Activated T-cell treated with anti-CD3 and anti-CD28 coated beads for 24 hours (primary cell): Measurements from ENCODE around the gene PCMTD2.
"Not testable (repeated sequence)": the region's sequence is repeated elsewhere in the genome, so short reads cannot be mapped to it uniquely, and the experiment has no call there.

ENCODE experiments used
- DNase-seq: peaks from one replicate; pipeline ENCODE4 v3.0.0-alpha.2; 2020; ENCODE audit warnings: low read depth

Gene PCMTD2

DNA sequence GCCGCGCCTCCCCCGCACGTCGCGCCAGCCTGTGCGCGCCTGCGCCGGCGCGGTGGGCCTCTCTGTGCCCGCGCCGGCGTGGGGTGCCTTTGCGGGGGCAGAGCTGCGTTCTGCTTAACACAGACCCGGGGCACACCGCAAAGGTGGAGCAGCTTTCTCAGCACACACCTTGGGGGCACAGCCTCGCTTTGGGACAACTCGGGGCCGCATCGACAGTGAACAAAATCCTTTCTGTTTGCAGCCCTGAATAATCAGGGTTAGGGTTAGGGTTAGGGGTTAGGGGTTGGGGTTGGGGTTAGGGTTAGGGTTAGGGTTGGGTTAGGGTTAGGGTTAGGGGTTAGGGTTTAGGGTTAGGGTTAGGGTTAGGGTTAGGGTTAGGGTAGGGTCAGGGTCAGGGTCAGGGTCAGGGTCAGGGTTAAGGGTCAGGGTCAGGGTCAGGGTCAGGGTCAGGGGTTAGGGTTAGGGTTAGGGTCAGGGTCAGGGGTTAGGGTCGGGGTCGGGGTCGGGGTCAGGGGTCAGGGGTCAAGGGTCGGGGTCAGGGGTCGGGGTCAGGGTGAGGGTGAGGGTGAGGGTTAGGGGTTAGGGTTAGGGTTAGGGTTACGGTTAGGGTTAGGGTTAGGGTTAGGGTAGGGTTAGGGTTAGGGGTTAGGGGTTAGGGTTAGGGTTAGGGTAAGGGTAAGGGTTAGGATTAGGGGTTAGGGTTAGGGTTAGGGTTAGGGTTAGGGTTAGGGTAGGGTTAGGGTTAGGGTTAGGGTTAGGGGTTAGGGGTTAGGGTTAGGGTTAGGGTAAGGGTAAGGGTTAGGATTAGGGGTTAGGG lies 31.1 kb downstream of the PCMTD2 start:
- not testable (repeated sequence) for DNase-seq

DNA sequence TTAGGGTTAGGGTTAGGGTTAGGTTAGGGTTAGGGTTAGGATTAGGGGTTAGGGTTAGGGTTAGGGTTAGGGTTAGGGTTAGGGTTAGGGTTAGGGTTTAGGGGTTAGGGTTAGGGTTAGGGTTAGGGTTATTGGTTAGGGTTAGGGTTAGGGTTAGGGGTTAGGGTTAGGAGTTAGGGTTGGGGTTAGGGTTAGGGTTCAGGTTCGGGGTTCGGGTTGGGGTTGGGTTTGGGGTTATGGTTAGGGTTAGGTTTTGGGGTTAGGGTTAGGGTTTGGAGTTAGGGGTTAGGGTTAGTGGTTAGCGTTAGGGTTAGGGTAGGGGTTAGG lies 31.7 kb downstream of the PCMTD2 start:
- DNase-seq: not testable (repeated sequence)

DNA sequence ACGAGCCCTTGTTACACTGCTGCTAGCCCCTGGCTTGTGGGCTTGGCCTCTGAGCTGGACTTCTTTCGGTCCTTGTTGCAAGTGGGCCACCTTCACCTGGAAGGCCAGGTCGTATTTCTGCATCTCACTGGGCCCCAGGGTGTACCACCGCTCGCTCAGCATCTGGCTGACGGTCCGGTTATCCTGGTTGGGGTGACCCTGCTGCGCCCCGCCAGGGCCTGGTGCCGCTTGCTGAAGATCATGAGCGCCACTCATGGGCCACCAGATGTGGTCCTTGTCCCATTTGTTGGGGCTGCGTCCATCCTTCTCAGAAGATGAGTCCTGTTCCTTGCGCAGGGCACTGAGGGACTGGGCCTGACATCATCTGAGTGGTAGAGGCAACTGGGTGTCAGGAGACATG lies 36.6 kb downstream of the PCMTD2 start:
- not testable (repeated sequence) for DNase-seq

DNA sequence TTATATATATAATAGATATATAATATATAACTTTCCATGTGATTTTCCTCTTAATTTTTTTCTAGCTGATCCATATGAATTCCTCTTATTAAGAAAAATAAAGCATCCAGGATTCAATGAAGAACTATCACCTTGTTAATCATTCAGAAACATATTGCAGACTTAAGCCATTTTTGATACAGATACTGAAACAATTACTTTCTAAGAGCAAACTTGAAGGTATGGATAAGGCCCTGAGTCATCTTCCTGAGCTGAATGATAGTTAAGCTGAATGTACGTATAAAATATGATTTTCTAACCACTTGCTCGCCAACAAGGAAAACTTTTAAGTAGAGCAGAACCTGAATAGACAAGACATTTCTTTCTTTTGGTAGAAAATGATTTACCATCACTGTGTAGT lies 47.5 kb downstream of the PCMTD2 start:
- not testable (repeated sequence) for DNase-seq

DNA sequence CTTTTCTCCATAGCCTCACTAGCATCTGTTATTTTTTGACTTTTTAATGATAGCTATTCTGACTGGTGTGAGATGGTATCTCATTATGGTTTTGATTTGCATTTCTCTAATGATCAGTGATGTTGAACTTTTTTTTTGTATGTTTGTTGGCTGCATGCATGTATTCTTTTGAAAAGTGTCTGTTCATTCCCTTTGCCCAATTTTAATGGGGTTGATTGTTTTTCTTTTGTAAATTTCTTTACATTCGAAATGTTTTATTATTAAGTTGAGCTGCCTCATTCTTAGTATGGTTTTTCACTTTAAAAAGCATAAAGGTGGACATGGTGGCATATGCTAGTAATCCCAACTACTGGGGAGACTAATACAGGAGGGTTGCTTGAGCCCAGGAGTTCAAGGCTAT lies 58.2 kb downstream of the PCMTD2 start:
- DNase-seq: not testable (repeated sequence)

DNA sequence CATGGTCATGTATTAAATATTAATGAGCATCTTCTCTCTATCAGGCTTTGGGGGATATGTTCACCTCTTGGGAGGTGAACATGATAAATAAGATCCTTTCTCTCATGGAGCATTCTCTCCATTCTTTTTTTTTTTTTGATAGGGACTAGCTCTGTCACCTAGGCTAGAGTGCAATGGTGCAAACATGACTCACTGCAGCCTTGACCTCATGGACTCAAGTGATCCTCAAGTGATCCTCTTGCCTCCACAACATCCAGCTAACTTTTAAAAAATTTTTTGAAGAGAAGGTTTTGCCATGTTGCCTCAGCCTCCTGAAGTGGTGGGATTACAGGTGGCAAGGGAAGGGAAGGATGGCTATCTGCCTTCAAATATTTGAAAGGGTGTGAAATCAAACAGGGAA lies 59.8 kb downstream of the PCMTD2 start:
- DNase-seq: not testable (repeated sequence)

DNA sequence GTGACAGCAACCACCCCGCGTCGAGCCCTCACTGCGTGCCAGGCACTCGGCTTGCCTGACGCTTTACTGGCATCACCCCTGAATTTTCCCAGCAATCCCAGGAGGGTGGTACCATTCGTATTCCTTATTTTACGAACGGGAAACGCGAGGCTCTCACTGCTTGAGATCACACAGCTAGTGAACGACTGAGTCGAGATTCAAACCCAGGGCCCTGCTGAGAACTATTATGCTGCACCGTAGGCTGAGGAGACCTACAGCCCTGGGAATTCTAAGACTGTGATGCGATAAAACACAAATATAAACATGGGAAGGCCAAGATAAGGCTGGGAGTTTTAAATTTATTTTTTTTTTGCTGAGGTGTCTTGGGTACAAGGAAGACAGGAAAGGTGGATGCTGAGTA lies 60.3 kb downstream of the PCMTD2 start:
- not testable (repeated sequence) for DNase-seq

DNA sequence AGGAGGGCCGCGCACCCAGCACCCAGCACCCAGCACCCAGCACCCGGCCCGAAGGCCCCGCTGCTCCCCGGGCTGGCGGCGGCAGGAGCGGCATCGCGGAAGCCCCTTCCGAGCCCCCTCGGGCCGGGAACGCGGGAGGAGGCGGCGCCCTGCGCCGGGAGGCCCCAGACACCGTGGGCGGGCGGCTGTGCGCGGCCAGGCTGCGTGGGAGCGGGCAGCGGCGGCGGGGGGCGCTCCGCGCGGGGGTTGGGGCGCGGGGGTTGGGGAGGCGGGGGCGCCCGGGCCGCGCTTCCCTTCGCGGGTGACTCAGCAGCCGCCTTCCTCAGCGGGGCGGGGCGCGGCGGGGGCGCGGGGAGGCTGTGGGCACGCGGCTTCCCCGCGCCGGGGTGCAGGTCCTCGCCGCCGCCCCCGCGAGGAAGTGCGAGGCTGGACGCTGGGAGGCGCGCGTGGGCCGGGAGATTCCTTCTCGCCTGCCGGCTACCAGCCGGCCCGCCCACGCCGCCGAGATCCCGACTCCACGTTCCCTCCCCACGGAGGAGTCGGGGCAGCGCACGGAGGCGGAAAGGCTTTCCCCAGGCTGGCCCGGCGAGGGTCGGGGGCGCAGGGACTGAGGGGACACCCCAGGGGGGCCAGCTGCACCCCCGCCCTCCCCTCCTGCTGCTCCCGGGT lies 61.0 kb downstream of the PCMTD2 start:
- DNase-seq: not testable (repeated sequence)

DNA sequence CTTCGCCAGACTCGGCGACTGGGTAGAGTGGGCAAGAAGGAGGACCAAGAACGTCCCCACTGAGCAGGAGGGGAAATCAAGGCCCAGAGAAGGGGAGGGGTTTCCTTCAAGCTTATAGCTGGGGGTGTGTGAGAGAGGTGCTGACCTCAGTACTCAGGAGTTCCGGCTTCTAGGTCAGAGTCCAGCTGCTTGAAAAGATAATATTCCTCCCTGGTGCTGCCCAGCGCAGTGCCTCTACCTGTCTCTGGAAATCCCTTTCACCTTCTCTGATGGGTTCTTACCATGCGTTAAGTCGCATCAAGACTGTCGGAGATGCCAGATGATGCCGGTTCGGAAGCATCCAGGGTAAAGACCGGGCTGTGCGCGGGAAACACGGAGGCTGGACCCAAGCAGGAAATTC lies 61.8 kb downstream of the PCMTD2 start:
- not testable (repeated sequence) for DNase-seq

DNA sequence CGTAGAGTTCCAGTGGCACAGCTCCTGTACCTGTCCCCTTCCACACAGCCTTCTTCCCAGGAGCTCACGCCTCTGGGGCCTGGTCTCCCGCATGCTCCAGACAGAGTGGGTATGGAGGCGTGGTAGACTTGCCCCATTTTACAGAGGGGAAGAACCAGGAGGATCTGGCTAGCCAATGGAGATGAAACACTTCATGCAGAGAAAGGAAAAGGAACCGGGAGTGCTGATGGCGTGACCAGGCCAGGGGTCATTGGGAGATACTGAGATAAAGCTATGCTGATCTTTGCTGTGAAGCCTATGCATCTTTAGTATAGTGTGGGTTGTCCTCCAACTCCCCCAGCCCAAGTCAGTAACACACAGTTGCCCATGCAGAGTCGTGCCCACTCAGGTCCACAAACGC lies 62.5 kb downstream of the PCMTD2 start:
- DNase-seq: not testable (repeated sequence)

DNA sequence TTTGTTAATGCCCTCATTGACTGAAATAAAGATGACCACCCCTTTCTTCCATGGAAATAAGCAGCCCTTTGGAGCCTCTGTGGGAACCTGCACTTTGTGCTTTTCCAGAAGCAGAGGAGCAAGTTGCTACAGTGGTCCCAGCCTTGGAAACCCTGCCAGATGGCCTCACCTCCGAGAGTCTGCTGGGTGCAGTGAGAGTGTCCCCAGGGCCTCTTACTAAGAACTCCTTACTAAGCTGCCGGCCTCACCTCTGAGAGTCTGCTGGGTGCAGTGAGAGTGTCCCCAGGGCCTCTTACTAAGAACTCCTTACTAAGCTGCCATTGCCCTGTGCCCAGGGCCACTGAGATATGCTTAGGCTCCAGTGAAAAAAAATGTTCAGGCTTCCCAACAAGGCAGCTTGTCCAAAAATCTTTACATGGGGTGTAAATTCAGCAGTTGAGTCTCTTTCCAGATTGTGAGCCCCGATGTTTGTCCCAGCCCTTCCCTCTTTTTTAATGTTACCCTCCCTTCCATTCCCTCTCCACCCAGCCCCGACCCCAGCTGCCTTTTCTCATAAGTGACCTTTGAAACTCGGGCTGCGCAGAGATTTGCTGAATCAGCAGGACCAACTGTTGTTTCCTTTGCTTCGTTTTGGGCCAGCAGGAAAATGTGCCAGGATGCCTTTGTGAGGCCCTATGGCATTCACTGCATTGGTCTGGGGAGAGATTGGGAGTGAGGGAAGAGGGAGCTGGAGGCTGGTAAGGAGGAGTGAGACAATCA lies 66.7 kb downstream of the PCMTD2 start:
- DNase-seq: not testable (repeated sequence)
